ENCODE measurements around the gene ANKZF1.

ANKZF1 gene

GRCh38 chr2:219282943-219283581 lies 53.5 kb downstream of the ANKZF1 start:
- no peak for DNase-seq (ENCODE audit: low read depth in 2 of 2)

GRCh38 chr2:219284501-219285372 lies 55.1 kb downstream of the ANKZF1 start:
- no peak for DNase-seq (ENCODE audit: low read depth in 2 of 2)

- no peak for DNase-seq (ENCODE audit: low read depth in 2 of 2)
Measured at GRCh38 chr2:219285373-219285735, 55.7 kb downstream of the ANKZF1 start.

- DNase-seq (ENCODE audit: low read depth in 2 of 2), result no peak
Measured at GRCh38 chr2:219285894-219286425, 56.4 kb downstream of the ANKZF1 start.
